Brain microvascular endothelial cell (primary cell): ENCODE measurements around the gene INTS4.
"Not testable (repeated sequence)": the region's sequence is repeated elsewhere in the genome, so short reads cannot be mapped to it uniquely, and the experiment has no call there.

Experiments used
- DNase-seq: peaks from one replicate; pipeline ENCODE4 v3.0.0-alpha.2; 2020
- H3K27ac ChIP-seq: fragments of 250-450 bp; sonication (Bioruptor Pico); 2 replicates; pipeline ENCODE4 v1.5.1; 2020; ENCODE audit warnings: mild to moderate bottlenecking, moderate library complexity
- H3K27me3 ChIP-seq: fragments of 250-450 bp; sonication (Bioruptor Pico); replicated peaks from 2 replicates; pipeline ENCODE4 v1.5.1; 2020; ENCODE audit warnings: mild to moderate bottlenecking
- H3K36me3 ChIP-seq: fragments of 250-450 bp; sonication (Bioruptor Pico); replicated peaks from 2 replicates; pipeline ENCODE4 v1.5.1; 2020; ENCODE audit warnings: mild to moderate bottlenecking
- H3K4me3 ChIP-seq: 2 replicates; pipeline ENCODE4 v1.5.1; 2011; ENCODE audit warnings: low read depth, mild to moderate bottlenecking, control low read depth, low read length, moderate library complexity
- in situ Hi-C: cut with HindIII; loops from 2 replicates; pipeline ENCODE4 v1.10.0; 2017; ENCODE audit warnings: low sequenced_read_pairs, low pct_ligation_motif_present
- TF ChIP-seq, protein P1 (sequence below): IDR thresholded peaks from 2 replicates; pipeline ENCODE4 v1.5.1; 2011; ENCODE audit warnings: low read depth, mild to moderate bottlenecking, moderate library complexity, low read length, control low read depth, inconsistent platforms; ENCODE audit errors: missing control alignments

The INTS4 gene, protein sequence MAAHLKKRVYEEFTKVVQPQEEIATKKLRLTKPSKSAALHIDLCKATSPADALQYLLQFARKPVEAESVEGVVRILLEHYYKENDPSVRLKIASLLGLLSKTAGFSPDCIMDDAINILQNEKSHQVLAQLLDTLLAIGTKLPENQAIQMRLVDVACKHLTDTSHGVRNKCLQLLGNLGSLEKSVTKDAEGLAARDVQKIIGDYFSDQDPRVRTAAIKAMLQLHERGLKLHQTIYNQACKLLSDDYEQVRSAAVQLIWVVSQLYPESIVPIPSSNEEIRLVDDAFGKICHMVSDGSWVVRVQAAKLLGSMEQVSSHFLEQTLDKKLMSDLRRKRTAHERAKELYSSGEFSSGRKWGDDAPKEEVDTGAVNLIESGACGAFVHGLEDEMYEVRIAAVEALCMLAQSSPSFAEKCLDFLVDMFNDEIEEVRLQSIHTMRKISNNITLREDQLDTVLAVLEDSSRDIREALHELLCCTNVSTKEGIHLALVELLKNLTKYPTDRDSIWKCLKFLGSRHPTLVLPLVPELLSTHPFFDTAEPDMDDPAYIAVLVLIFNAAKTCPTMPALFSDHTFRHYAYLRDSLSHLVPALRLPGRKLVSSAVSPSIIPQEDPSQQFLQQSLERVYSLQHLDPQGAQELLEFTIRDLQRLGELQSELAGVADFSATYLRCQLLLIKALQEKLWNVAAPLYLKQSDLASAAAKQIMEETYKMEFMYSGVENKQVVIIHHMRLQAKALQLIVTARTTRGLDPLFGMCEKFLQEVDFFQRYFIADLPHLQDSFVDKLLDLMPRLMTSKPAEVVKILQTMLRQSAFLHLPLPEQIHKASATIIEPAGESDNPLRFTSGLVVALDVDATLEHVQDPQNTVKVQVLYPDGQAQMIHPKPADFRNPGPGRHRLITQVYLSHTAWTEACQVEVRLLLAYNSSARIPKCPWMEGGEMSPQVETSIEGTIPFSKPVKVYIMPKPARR

DNA sequence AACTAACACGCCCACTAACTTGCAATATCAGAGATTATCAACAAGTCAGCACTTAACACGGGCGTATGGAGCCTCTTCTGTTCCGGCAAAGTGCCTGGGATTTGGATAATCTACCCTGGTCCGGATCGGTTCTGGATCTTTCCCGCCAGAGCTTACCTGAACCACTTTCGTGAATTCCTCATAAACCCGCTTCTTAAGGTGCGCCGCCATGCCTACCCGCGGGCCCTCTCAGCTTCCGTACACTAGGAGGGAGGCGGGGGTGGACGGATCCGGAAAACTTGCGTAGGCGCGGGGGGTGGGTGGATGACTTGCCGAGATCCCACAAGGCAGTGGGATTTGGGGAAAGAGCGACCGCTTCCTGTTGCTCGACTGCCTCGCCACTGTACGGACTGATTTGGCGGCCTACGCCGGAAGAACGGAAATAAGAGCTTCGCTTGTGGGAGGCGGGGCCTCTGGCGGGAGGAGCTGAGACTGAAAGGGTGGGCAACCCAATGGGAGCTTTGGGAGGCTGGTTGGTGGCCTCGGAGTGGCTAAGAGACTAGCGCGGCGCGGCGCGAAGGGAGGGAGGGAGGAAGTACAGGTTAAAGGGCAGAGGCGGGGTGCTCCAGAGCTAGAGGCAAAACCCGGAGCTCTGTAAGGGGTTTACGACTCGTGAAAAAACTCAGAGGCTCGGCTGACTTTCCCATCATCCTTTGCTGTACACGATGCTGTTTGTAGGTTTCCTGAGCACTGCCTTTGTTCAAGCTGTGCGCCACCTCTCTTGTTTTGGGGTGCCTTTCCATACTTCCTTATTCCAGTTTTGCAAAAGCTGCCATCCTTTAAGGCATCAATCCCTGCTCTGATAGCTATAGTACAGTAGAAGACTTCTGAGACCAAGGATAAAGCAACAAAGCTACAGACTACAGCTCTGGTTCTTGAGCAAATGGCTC is at the start of gene INTS4:
Gene INTS4 (minus strand): TSS at position 235 of the 929 bp plus-strand sequence. CDS start 25 bp downstream, at position 210.
- Histone ChIP-seq H3K4me3 (peak within 1 kb of the TSS; percentile 95), H3K27me3 (no peaks in the 10 kb centered on the region), H3K27ac (peak within 1 kb of the TSS; percentile 51), H3K36me3 (peaks cover 2% of the 10 kb centered on the region)
- peak; percentile 99 for DNase-seq
- in situ Hi-C loops: no loop called here
- TF ChIP-seq, protein P1, sequence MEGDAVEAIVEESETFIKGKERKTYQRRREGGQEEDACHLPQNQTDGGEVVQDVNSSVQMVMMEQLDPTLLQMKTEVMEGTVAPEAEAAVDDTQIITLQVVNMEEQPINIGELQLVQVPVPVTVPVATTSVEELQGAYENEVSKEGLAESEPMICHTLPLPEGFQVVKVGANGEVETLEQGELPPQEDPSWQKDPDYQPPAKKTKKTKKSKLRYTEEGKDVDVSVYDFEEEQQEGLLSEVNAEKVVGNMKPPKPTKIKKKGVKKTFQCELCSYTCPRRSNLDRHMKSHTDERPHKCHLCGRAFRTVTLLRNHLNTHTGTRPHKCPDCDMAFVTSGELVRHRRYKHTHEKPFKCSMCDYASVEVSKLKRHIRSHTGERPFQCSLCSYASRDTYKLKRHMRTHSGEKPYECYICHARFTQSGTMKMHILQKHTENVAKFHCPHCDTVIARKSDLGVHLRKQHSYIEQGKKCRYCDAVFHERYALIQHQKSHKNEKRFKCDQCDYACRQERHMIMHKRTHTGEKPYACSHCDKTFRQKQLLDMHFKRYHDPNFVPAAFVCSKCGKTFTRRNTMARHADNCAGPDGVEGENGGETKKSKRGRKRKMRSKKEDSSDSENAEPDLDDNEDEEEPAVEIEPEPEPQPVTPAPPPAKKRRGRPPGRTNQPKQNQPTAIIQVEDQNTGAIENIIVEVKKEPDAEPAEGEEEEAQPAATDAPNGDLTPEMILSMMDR: no peak

DNA sequence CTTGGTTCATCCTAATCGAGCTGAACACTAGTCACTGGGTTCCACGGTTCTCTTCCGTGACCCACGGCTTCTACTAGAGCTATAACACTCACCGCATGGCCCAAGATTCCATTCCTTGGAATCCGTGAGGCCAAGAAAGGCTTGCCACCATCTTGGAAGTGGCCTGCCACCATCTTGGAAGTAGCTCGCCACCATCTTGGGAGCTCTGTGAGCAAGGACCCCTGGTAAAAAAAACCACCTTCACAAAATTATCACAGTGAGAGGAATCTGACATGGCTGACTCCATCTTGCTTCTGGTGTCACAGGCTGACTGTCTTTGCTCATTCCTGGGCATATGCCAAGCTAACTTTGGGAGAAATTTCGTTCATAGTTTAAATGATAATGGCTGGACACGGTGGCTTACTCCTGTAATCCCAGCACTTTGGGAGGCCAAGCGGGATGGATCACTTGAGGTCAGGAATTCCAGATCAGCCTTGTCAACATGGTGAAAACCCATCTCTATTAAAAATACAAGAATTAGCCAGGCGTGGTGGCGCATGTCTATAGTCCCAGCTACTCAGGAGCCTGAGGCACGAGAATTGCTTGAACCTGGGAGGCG is 47.5 kb upstream of the INTS4 start:
- TF ChIP-seq, protein P1: no peak
- Histone ChIP-seq H3K4me3 (no peak overlapping the region), H3K27ac (no peak overlapping the region), H3K27me3 (no peaks in the 10 kb centered on the region), H3K36me3 (no peaks in the 10 kb centered on the region)
- in situ Hi-C loops: no loop called here
- DNase-seq: no peak

DNA sequence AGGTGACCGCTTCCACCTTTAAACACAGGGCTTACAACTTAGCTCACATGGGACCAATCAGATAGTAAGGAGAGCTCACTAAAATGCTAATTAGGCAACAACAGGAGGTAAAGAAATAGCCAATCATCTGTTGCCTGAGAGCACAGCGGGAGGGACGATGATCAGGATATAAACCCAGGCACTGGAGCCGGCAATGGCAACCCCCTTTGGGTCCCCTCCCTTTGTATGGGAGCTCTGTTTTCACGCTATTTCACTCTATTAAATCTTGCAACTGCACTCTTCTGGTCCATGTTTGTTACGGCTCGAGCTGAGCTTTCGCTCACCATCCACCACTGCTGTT is 46.9 kb upstream of the INTS4 start:
- in situ Hi-C loops: not testable (repeated sequence)

DNA sequence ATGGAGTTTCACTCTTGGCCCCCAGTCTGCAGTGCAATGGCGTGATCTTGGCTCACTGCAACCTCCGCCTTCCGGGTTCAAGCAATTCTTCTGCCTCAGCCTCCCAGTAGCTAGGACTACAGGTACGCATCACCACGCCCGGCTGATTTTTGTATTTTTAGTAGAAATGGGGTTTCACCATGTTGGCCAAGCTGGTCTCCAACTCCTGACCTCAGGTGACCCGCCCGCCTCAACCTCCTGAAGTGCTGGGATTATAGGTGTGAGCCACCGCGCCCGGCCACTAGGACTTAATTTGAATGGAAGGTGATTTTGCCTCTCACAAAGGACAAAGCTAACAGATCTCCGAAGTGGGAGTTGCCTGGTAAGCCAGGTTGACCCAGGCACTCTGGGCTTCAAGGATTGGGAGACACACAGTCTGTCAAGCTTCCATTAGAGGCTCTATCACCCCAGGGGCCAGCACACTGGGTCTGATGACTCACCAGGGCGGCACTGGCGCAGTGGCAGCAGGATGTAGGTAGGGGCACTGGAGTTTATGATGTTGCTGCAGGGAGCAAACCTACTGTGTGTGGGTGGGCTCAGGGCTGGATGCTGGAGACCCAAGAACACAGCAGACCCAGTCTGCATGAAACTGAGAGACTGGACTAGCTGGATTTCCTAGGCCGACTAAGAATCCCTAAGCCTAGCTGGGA is 46.4 kb upstream of the INTS4 start:
- Histone ChIP-seq H3K27ac (peak overlapping the region; percentile 92), H3K36me3 (no peaks in the 10 kb centered on the region), H3K4me3 (no peak overlapping the region), H3K27me3 (no peaks in the 10 kb centered on the region)
- in situ Hi-C loops: no loop called here
- DNase-seq: peak; percentile 33
- TF ChIP-seq, protein P1: no peak

More for the DNA sequence above, 46.9 kb upstream of the INTS4 start:
- not testable (repeated sequence) for H3K4me3 ChIP-seq, H3K36me3 ChIP-seq, H3K27ac ChIP-seq, DNase-seq, H3K27me3 ChIP-seq

DNA sequence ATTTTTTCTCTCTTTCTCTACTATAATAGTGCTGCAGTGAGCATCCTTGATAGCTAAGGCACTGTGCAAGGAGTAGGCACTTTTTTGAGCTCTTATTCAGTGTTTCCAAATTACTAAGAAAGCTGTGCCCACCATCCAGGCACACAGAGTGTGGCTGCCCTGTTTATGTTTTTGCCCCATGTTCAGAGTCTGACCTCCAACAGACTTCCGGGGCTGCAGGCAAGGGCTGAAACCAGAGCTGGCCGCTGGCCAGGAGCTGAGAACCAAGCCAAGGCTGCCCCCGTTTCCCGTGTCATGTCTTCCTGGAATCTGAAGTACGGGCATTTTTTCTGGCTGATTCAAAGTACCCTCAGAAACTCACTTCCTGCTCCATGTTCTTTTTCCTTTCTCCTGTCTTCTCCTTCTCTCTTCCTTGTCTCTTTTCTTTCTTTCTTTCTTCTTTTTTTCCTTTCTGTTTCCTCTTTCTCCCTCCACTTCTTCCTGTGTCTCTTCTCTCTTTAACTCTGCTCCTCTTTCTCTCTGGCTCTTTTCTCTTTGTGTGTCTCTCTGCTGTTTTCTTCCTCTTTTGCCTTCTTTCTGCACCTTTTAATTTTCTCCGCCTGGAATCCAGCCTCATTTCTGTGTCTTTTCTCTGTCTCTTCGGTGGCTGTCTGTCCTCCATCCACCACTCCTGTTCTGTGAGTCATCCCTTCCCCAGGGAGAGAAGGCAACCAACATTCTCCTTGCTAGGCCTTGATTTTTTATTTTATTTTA is 45.6 kb upstream of the INTS4 start:
- peak overlapping the region; percentile 27 for H3K4me3 ChIP-seq
- H3K27ac ChIP-seq: peak overlapping the region; percentile 92

More for the DNA sequence above, 45.6 kb upstream of the INTS4 start:
- TF ChIP-seq, protein P1: no peak
- H3K27me3 ChIP-seq: no peaks in the 10 kb centered on the region
- in situ Hi-C loops: no loop called here
- H3K36me3 ChIP-seq: no peaks in the 10 kb centered on the region
- peak; percentile 75 for DNase-seq
